Upper lobe of left lung (tissue), 6 donors: Measurements from ENCODE around the gene CD247. TPM values are rescaled to one million over a fixed set of nuclear protein-coding genes. Genes with fewer than 3 reads are reported as not detected.

Experiments
- ATAC-seq, 2 donors: fragments of 200-7000 bp; cut with Tn5 transposase; one replicate each; pipeline ENCODE4 v1.9.1; 2022; ENCODE audit warnings: mild to moderate bottlenecking in 2 of 2, moderate library complexity in 2 of 2; ENCODE audit not compliant: low FRiP score in 2 of 2
- DNase-seq, 2 donors: peaks; one replicate each; pipeline ENCODE4 v3.0.0-alpha.2; 2019 to 2020
- H3K27ac ChIP-seq, 4 donors: fragments of 200-600 bp; sonication (generic); one replicate each; pipeline ENCODE4 v1.5.1; 2016 to 2019
- H3K27me3 ChIP-seq, 4 donors: fragments of 200-600 bp; sonication (generic); one replicate each; pipeline ENCODE4 v1.5.1; 2017 to 2019
- H3K36me3 ChIP-seq, 4 donors: fragments of 200-600 bp; sonication (generic); one replicate each; pipeline ENCODE4 v1.5.1; 2016 to 2019
- H3K4me1 ChIP-seq, 4 donors: fragments of 200-600 bp; sonication (generic); one replicate each; pipeline ENCODE4 v1.5.1; 2018 to 2019
- H3K4me3 ChIP-seq, 4 donors: fragments of 200-600 bp; sonication (generic); one replicate each; pipeline ENCODE4 v1.5.1; 2017 to 2019; ENCODE audit warnings: mild to moderate bottlenecking in 2 of 4, moderate library complexity in 1 of 4
- H3K9me3 ChIP-seq, 4 donors: fragments of 200-600 bp; sonication (generic); one replicate each; pipeline ENCODE4 v1.5.1; 2018 to 2019
- EP300 ChIP-seq, 4 donors: sonication (generic); formaldehyde crosslinking; IDR thresholded peaks; one replicate each; pipeline ENCODE4 v1.5.1; 2017; ENCODE audit warnings: antibody characterized with exemption in 4 of 4, control low read depth in 2 of 4
- POLR2A ChIP-seq, 4 donors: fragments of 450-650 bp; IDR thresholded peaks; one replicate each; pipeline ENCODE4 v1.5.1; 2016 to 2017; ENCODE audit warnings: antibody characterized with exemption in 4 of 4, mild to moderate bottlenecking in 2 of 4
- POLR2AphosphoS5 ChIP-seq, 2 donors: sonication (generic); formaldehyde crosslinking; IDR thresholded peaks; one replicate each; pipeline ENCODE4 v1.5.1; 2017; ENCODE audit warnings: antibody characterized with exemption in 2 of 2
- WGBS, 2 donors: methylation state at CpG; one replicate each; pipeline ENCODE4 v1.1.5; 2017 to 2018; 5-methylcytosine and 5-hydroxymethylcytosine counted together
- total RNA-seq, 6 donors: library from RNA; depleted of rRNA in 4 of 6; stranded (reverse); fragments of >200 nt in 4 of 6; gene quantifications; one replicate each; pipeline versions ENCODE4 v1.1.0 to v1.2.1, GENCODE V29; 2016 to 2021
- TF ChIP-seq, protein P1 (sequence below), 6 experiments: fragments of 450-650 bp in 4 of 6; fragments of 200-600 bp in 2 of 6; sonication (generic) in 2 of 6; IDR thresholded peaks; one replicate each; pipeline ENCODE4 v1.5.1; 2016 to 2019; ENCODE audit warnings: antibody characterized with exemption in 6 of 6
- donor health status: DM: no; HTN: no; CAD: no; lungs with moderate emphysema.
- donor health status: DM: no; HTN: yes; CAD: no; lungs with severe emphysema.

CD247 gene
- total RNA-seq, 6 donors from 2014 or later: 5.0 to 14.7 (median 8.7) TPM

DNA sequence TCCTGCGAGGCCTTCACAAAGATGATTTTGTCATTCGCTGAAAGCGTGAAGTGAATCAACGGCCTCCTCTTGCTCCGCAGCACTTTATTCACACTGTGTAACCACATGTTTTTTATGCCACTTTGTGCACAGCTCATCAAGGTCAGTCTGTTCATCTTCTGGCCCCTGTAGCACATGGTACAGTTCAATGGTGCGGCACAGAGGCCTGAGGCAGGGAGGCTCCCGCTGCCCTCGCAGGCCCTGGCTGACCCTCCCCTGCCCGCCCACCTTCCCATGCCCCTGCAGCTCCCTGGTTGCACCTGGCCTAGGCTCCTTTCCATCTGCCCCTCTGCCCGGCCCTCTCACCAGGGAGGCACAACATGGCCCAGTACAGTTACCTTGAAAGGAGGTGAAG, 87.5 kb downstream of the CD247 start:
- WGBS, 2 donors: 90 to 93% methylated on average over 9 to 10 of the region's 10 CpGs
- DNase-seq: no peak
- H3K4me3 ChIP-seq: no peak overlapping the region
- H3K9me3 ChIP-seq: no peaks in the 10 kb centered on the region
- no peak overlapping the region for H3K27ac ChIP-seq
- peak in 1 of 2 donors; percentile 25 for ATAC-seq
- no peak for TF ChIP-seq POLR2AphosphoS5 (IDR thresholded peaks at IDR 0.05)
- TF ChIP-seq, protein P1, sequence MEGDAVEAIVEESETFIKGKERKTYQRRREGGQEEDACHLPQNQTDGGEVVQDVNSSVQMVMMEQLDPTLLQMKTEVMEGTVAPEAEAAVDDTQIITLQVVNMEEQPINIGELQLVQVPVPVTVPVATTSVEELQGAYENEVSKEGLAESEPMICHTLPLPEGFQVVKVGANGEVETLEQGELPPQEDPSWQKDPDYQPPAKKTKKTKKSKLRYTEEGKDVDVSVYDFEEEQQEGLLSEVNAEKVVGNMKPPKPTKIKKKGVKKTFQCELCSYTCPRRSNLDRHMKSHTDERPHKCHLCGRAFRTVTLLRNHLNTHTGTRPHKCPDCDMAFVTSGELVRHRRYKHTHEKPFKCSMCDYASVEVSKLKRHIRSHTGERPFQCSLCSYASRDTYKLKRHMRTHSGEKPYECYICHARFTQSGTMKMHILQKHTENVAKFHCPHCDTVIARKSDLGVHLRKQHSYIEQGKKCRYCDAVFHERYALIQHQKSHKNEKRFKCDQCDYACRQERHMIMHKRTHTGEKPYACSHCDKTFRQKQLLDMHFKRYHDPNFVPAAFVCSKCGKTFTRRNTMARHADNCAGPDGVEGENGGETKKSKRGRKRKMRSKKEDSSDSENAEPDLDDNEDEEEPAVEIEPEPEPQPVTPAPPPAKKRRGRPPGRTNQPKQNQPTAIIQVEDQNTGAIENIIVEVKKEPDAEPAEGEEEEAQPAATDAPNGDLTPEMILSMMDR (IDR thresholded peaks at IDR 0.05): no peak
- H3K36me3 ChIP-seq: no peaks in the 10 kb centered on the region
- no peaks in the 10 kb centered on the region for H3K27me3 ChIP-seq
- peaks cover 0 to 12% (median 2%) of the 10 kb centered on the region in 4 donors for H3K4me1 ChIP-seq

DNA sequence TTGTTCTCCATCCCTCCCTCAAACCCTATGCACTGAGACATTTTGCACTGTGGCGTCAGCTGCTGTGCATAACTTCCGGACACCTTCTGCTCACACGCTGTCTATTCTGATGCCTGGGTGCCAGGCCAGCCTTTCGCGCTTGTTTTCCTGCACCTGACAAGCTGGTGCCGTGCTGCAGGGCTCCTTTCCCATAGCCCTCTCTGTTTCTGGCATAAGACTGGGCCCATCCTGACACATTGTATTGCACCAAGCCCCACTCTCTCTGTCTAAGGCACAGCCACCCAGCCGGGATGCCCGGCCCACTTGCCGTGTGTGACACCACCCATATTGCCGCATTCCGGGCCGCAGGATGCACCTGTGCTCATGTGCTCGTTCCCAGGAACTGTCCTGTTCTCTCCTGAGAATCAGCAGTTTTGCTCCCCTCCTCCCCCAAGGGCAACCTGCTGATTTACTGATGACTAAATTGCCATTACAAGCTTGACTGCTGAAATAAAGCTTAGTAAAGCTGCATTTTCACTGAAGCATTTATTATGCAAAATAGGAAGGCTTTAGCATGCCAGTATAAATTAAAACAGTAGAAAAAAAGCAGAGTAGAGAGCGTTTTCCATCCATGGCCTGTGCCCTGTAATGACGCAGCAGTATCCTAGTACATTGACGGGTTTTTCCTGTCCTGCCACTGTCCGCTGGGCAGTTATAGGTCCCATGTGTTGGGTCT, 88.0 kb downstream of the CD247 start:
- peak in 1 of 2 donors; percentile 47 for ATAC-seq
- no peak for DNase-seq
- no peaks in the 10 kb centered on the region for H3K9me3 ChIP-seq
- H3K36me3 ChIP-seq: no peaks in the 10 kb centered on the region
- H3K27me3 ChIP-seq: no peaks in the 10 kb centered on the region
- no peak for TF ChIP-seq EP300 (IDR thresholded peaks at IDR 0.05)
- TF ChIP-seq POLR2AphosphoS5 (IDR thresholded peaks at IDR 0.05): no peak
- TF ChIP-seq, protein P1 (IDR thresholded peaks at IDR 0.05): no peak
- no peak for TF ChIP-seq POLR2A (IDR thresholded peaks at IDR 0.05)
- 86 to 88% methylated on average over 17 of the region's 17 CpGs for WGBS, 2 donors
- H3K27ac ChIP-seq: no peak overlapping the region
- peaks cover 0 to 12% (median 2%) of the 10 kb centered on the region in 4 donors for H3K4me1 ChIP-seq
- no peak overlapping the region for H3K4me3 ChIP-seq

- DNase-seq (no peak), ATAC-seq (no peak)
- Histone ChIP-seq H3K27ac (no peak overlapping the region), H3K27me3 (no peaks in the 10 kb centered on the region), H3K36me3 (no peaks in the 10 kb centered on the region), H3K9me3 (no peaks in the 10 kb centered on the region), H3K4me1 (peaks cover 0 to 12% (median 2%) of the 10 kb centered on the region in 4 donors), H3K4me3 (no peak overlapping the region)
- 58 to 71% methylated on average over 2 of the region's 2 CpGs for WGBS, 2 donors
- TF ChIP-seq EP300 (IDR thresholded peaks at IDR 0.05): no peak
- TF ChIP-seq, protein P1 (IDR thresholded peaks at IDR 0.05): no peak
- TF ChIP-seq POLR2A (IDR thresholded peaks at IDR 0.05): no peak
- no peak for TF ChIP-seq POLR2AphosphoS5 (IDR thresholded peaks at IDR 0.05)
Measured at GRCh38 chr1:167429612-167430011, 88.7 kb downstream of the CD247 start.

- Histone ChIP-seq H3K27me3 (no peaks in the 10 kb centered on the region), H3K27ac (peak overlapping the region in 2 of 4 donors; percentile 7 to 27), H3K4me3 (no peak overlapping the region), H3K36me3 (no peaks in the 10 kb centered on the region), H3K9me3 (no peaks in the 10 kb centered on the region), H3K4me1 (peaks cover 0 to 12% (median 3%) of the 10 kb centered on the region in 4 donors)
- 44 to 64% methylated on average over 2 of the region's 2 CpGs for WGBS, 2 donors
- no peak for DNase-seq
- ATAC-seq: no peak
- TF ChIP-seq EP300 (IDR thresholded peaks at IDR 0.05) (no peak), POLR2A (IDR thresholded peaks at IDR 0.05) (no peak), POLR2AphosphoS5 (IDR thresholded peaks at IDR 0.05) (no peak)
- TF ChIP-seq, protein P1 (IDR thresholded peaks at IDR 0.05): no peak
Measured at GRCh38 chr1:167428395-167428794, 89.9 kb downstream of the CD247 start.

DNA sequence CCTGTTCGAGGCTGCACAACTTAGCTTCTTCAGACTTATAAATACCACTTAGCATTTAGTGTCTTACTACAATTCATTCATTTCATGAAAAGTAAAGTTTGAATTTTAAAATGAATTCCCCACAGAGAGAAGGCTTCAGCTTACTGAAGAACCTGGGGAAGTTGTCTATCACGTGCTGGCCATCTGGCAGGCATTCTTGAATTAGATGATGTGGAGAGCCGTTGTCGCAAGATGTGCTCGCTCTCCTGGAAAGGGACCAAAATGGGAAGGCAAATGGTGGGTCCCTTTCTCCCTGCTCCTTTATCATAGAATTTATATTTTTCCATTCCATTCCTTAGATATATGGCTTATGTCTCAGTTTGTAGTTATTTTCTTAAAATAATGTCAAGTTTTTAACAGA, 90.5 kb downstream of the CD247 start:
- no peak for DNase-seq

More for the DNA sequence above, 90.5 kb downstream of the CD247 start:
- H3K9me3 ChIP-seq: no peaks in the 10 kb centered on the region
- TF ChIP-seq EP300 (IDR thresholded peaks at IDR 0.05) (no peak), POLR2A (IDR thresholded peaks at IDR 0.05) (no peak), POLR2AphosphoS5 (IDR thresholded peaks at IDR 0.05) (no peak)
- TF ChIP-seq, protein P1 (IDR thresholded peaks at IDR 0.05): no peak
- no peak overlapping the region for H3K4me3 ChIP-seq
- H3K27me3 ChIP-seq: no peaks in the 10 kb centered on the region
- no peaks in the 10 kb centered on the region for H3K36me3 ChIP-seq
- peaks cover 0 to 12% (median 3%) of the 10 kb centered on the region in 4 donors for H3K4me1 ChIP-seq
- ATAC-seq: no peak
- H3K27ac ChIP-seq: peak overlapping the region in 1 of 4 donors; percentile 27
- 57 to 67% methylated on average over 5 of the region's 5 CpGs for WGBS, 2 donors
